NCI-H2171 treated with DMSO at 0.1 percent for 48 hours (cell line): Measurements from ENCODE around the gene SLAIN1.
A peak's percentile ranks its signal among the peaks of the same experiment; 100 is the strongest.

Experiments
- DNase-seq: peaks from one replicate; lab custom pipeline; 2025; lab: John Stamatoyannopoulos, UW

The SLAIN1 gene

GRCh38 chr13:77714119-77714755 is 16.8 kb downstream of the SLAIN1 start:
- no peak for DNase-seq

GRCh38 chr13:77715233-77715891 is 17.9 kb downstream of the SLAIN1 start:
- no peak for DNase-seq

- no peak for DNase-seq
These were observed 19.2 kb downstream of the SLAIN1 start for GRCh38 chr13:77716692-77717091.

- no peak for DNase-seq
These were observed 20.0 kb downstream of the SLAIN1 start for GRCh38 chr13:77717508-77717907.

- no peak for DNase-seq
These were observed 21.6 kb downstream of the SLAIN1 start for GRCh38 chr13:77719128-77719527.

GRCh38 chr13:77720988-77721387 is 23.5 kb downstream of the SLAIN1 start:
- no peak for DNase-seq

GRCh38 chr13:77724092-77724491 is 26.6 kb downstream of the SLAIN1 start:
- DNase-seq: no peak

GRCh38 chr13:77725071-77725470 is 27.6 kb downstream of the SLAIN1 start:
- DNase-seq: no peak

GRCh38 chr13:77728265-77729125 is 31.0 kb downstream of the SLAIN1 start:
- DNase-seq: peak; percentile 92

- DNase-seq: no peak
These were observed 32.2 kb downstream of the SLAIN1 start for GRCh38 chr13:77729502-77730221.

- DNase-seq: no peak
These were observed 33.1 kb downstream of the SLAIN1 start for GRCh38 chr13:77730572-77730971.

- peak; percentile 42 for DNase-seq
These were observed 34.8 kb downstream of the SLAIN1 start for GRCh38 chr13:77732287-77732686.

GRCh38 chr13:77733674-77734073 is 36.2 kb downstream of the SLAIN1 start:
- DNase-seq: peak; percentile 99

- DNase-seq: no peak
These were observed 40.2 kb downstream of the SLAIN1 start for GRCh38 chr13:77737583-77738200.

- no peak for DNase-seq
These were observed 42.7 kb downstream of the SLAIN1 start for GRCh38 chr13:77740097-77740735.

GRCh38 chr13:77740931-77741596 is 43.6 kb downstream of the SLAIN1 start:
- no peak for DNase-seq

GRCh38 chr13:77741597-77741972 is 44.1 kb downstream of the SLAIN1 start:
- DNase-seq: no peak

GRCh38 chr13:77742801-77743200 is 45.3 kb downstream of the SLAIN1 start:
- no peak for DNase-seq

GRCh38 chr13:77745784-77746183 is 48.3 kb downstream of the SLAIN1 start:
- no peak for DNase-seq

- DNase-seq: peak; percentile 17
These were observed 51.9 kb downstream of the SLAIN1 start for GRCh38 chr13:77749344-77749880.
